Thoracic aorta (tissue), 2 donors: ENCODE measurements around the gene SPATA25. TPM values are rescaled to one million over a fixed set of nuclear protein-coding genes. Genes with fewer than 3 reads are reported as not detected.

Experiments used
- ATAC-seq: fragments of 150-250 bp; one replicate; pipeline ENCODE4 v1.8.0; 2017; ENCODE audit warnings: low read depth; ENCODE audit not compliant: insufficient number of reproducible peaks, low FRiP score
- DNase-seq: peaks from one replicate; pipeline ENCODE4 v3.0.0-alpha.2; 2020; ENCODE audit warnings: low spot score
- H3K27ac ChIP-seq, 2 donors: fragments of 200-600 bp; sonication (generic); 1 replicate in 1 of 2; 2 replicates in 1 of 2; pipeline ENCODE4 v1.5.1; 2016; ENCODE audit warnings: mild to moderate bottlenecking in 2 of 2, moderate library complexity in 2 of 2
- H3K27me3 ChIP-seq: fragments of 200-600 bp; sonication (generic); replicated peaks from 2 replicates; pipeline ENCODE4 v1.6.0; 2016; ENCODE audit warnings: mild to moderate bottlenecking; ENCODE audit not compliant: insufficient read depth
- H3K36me3 ChIP-seq: fragments of 200-600 bp; sonication (generic); one replicate; pipeline ENCODE4 v1.5.1; 2016
- H3K4me1 ChIP-seq, 2 donors: fragments of 200-600 bp; sonication (generic); 1 replicate in 1 of 2; 2 replicates in 1 of 2; pipeline versions ENCODE4 v1.5.1 to v1.6.0; 2016; ENCODE audit warnings: low read depth in 2 of 2, mild to moderate bottlenecking in 1 of 2; ENCODE audit not compliant: control insufficient read depth in 1 of 2
- H3K4me3 ChIP-seq: fragments of 200-600 bp; sonication (generic); 2 replicates; pipeline ENCODE4 v1.5.1; 2016; ENCODE audit warnings: mild to moderate bottlenecking
- H3K9me3 ChIP-seq: fragments of 200-600 bp; sonication (generic); 2 replicates; pipeline ENCODE4 v1.5.1; 2016
- CTCF ChIP-seq: fragments of 200-600 bp; sonication (generic); IDR thresholded peaks from one replicate; pipeline ENCODE4 v1.5.1; 2019; ENCODE audit warnings: antibody characterized with exemption
- total RNA-seq, 2 donors: library from RNA; depleted of rRNA; stranded (reverse); fragments of >200 nt; gene quantifications; one replicate each; pipeline versions ENCODE4 v1.1.0 to v1.2.3, GENCODE V29; 2016

SPATA25 gene
- total RNA-seq, 2 donors from 2014 or later, result 16.6 to 16.7 TPM

GRCh38 chr20:45918779-45919537 is 31.5 kb upstream of the SPATA25 start:
- no peak for DNase-seq
- ATAC-seq, result no peak
- no peak for TF ChIP-seq CTCF
- peaks cover under 1 to 11% of the 10 kb centered on the region in 2 donors for H3K4me1 ChIP-seq
- no peak overlapping the region for H3K4me3 ChIP-seq
- no peaks in the 10 kb centered on the region for H3K9me3 ChIP-seq
- H3K27ac ChIP-seq, result peak overlapping the region in 1 of 2 donors; percentile 46
- H3K27me3 ChIP-seq, result no peaks in the 10 kb centered on the region
- H3K36me3 ChIP-seq, result no peaks in the 10 kb centered on the region

GRCh38 chr20:45918182-45918737 is 30.8 kb upstream of the SPATA25 start:
- DNase-seq (no peak), ATAC-seq (no peak)
- Histone ChIP-seq H3K4me3 (no peak overlapping the region), H3K4me1 (peaks cover 0 to 10% of the 10 kb centered on the region in 2 donors), H3K27me3 (no peaks in the 10 kb centered on the region), H3K36me3 (no peaks in the 10 kb centered on the region), H3K9me3 (no peaks in the 10 kb centered on the region), H3K27ac (peak overlapping the region in 1 of 2 donors; percentile 46)
- no peak for TF ChIP-seq CTCF

- DNase-seq, result no peak
- no peak for TF ChIP-seq CTCF
- no peak for ATAC-seq
Measured at GRCh38 chr20:45917790-45918141, 30.3 kb upstream of the SPATA25 start.

GRCh38 chr20:45913116-45913515 is 25.7 kb upstream of the SPATA25 start:
- no peak for ATAC-seq
- H3K36me3 ChIP-seq, result no peaks in the 10 kb centered on the region
- DNase-seq, result no peak
- H3K27ac ChIP-seq, result no peak overlapping the region
- H3K9me3 ChIP-seq, result no peaks in the 10 kb centered on the region
- peaks cover 6 to 23% of the 10 kb centered on the region in 2 donors for H3K4me1 ChIP-seq
- H3K27me3 ChIP-seq, result no peaks in the 10 kb centered on the region
- no peak for TF ChIP-seq CTCF
- H3K4me3 ChIP-seq, result no peak overlapping the region

More at GRCh38 chr20:45917790-45918141, 30.3 kb upstream of the SPATA25 start:
- peak overlapping the region in 1 of 2 donors; percentile 46 for H3K27ac ChIP-seq
- no peaks in the 10 kb centered on the region for H3K9me3 ChIP-seq
- no peaks in the 10 kb centered on the region for H3K36me3 ChIP-seq
- H3K4me3 ChIP-seq, result no peak overlapping the region
- no peaks in the 10 kb centered on the region for H3K27me3 ChIP-seq
- peaks cover 0 to 11% of the 10 kb centered on the region in 2 donors for H3K4me1 ChIP-seq

GRCh38 chr20:45912344-45912682 is 24.9 kb upstream of the SPATA25 start:
- DNase-seq (no peak), ATAC-seq (no peak)
- H3K4me1 ChIP-seq, result peaks cover 6 to 23% of the 10 kb centered on the region in 2 donors
- TF ChIP-seq CTCF, result no peak
- no peaks in the 10 kb centered on the region for H3K9me3 ChIP-seq
- H3K36me3 ChIP-seq, result no peaks in the 10 kb centered on the region
- peak overlapping the region in 1 of 2 donors; percentile 71 for H3K27ac ChIP-seq
- H3K27me3 ChIP-seq, result no peaks in the 10 kb centered on the region
- peak overlapping the region; percentile 81 for H3K4me3 ChIP-seq
